Measurements from ENCODE around the gene SPCS3.

SPCS3 gene

DNA sequence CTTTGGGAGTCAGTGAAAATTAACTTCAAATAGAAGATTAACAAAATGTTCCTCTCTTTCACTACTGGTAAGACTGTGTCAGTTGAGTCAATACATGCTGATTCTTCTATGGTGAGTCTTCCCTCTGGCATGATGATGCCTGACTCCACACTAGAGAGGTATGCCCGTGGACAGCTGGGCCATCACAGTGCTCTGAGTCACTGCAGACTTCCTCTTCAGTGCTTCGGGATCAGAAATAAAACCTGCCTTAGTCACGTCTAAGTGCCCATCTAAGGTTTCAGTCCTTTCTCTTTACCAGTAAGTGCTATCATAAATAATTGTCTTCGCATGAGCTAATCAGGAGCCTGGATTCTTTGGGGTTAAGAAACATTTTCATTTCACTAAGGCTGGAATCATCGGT, 49.1 kb upstream of the SPCS3 start (continued):
- TF ChIP-seq ZNF701 (tag by site-specific recombination; IDR thresholded peaks at IDR 0.05) (no peak), ZNF155 (tag by site-specific recombination; IDR thresholded peaks at IDR 0.05) (no peak), KLF10 (tag by site-specific recombination; IDR thresholded peaks at IDR 0.05) (no peak), ZNF248 (tag by site-specific recombination; IDR thresholded peaks at IDR 0.05) (no peak), MZF1 (tag by site-specific recombination; IDR thresholded peaks at IDR 0.05; ENCODE audit: borderline replicate concordance) (peak; percentile 73; the same call in 1 of the 2 replicates), ZBTB48 (tag by site-specific recombination; IDR thresholded peaks at IDR 0.05) (0 out of 2 replicates have a peak, but pooled peaks have one; percentile 13), ZNF621 (tag by site-specific recombination; IDR thresholded peaks at IDR 0.05) (no peak), YY2 (tag by site-specific recombination; IDR thresholded peaks at IDR 0.05) (no peak), ZNF768 (tag by site-specific recombination; IDR thresholded peaks at IDR 0.05) (no peak), ZNF350 (tag by site-specific recombination; IDR thresholded peaks at IDR 0.05) (no peak), OVOL3 (tag by site-specific recombination; IDR thresholded peaks at IDR 0.05) (no peak), ZNF2 (tag by site-specific recombination; IDR thresholded peaks at IDR 0.05) (no peak), ZNF292 (tag by site-specific recombination; IDR thresholded peaks at IDR 0.05; ENCODE audit: borderline replicate concordance, low read depth) (no peak), ZNF707 (tag by site-specific recombination; IDR thresholded peaks at IDR 0.05) (no peak), REPIN1 (tag by site-specific recombination; IDR thresholded peaks at IDR 0.05; ENCODE audit: low read depth) (no peak), ZNF341 (tag by site-specific recombination; IDR thresholded peaks at IDR 0.05; ENCODE audit: low read depth) (no peak), ZNF391 (tag by site-specific recombination; IDR thresholded peaks at IDR 0.05; ENCODE audit: borderline replicate concordance, low read depth) (no peak), EGR2 (tag by site-specific recombination; IDR thresholded peaks at IDR 0.05; ENCODE audit: low read depth) (no peak), ZFP37 (tag by site-specific recombination; IDR thresholded peaks at IDR 0.05) (0 out of 2 replicates have a peak, but pooled peaks have one; percentile 25), ZEB2 (tag by site-specific recombination; IDR thresholded peaks at IDR 0.05) (peak; percentile 61), ZNF19 (tag by site-specific recombination; IDR thresholded peaks at IDR 0.05; ENCODE audit: low read depth) (no peak), KLF1 (tag by site-specific recombination; IDR thresholded peaks at IDR 0.05) (no peak)
- TF ChIP-seq, protein P1, sequence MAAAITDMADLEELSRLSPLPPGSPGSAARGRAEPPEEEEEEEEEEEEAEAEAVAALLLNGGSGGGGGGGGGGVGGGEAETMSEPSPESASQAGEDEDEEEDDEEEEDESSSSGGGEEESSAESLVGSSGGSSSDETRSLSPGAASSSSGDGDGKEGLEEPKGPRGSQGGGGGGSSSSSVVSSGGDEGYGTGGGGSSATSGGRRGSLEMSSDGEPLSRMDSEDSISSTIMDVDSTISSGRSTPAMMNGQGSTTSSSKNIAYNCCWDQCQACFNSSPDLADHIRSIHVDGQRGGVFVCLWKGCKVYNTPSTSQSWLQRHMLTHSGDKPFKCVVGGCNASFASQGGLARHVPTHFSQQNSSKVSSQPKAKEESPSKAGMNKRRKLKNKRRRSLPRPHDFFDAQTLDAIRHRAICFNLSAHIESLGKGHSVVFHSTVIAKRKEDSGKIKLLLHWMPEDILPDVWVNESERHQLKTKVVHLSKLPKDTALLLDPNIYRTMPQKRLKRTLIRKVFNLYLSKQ (tag by site-specific recombination; IDR thresholded peaks at IDR 0.05; ENCODE audit: borderline replicate concordance) = no peak
- TF ChIP-seq, protein P2, sequence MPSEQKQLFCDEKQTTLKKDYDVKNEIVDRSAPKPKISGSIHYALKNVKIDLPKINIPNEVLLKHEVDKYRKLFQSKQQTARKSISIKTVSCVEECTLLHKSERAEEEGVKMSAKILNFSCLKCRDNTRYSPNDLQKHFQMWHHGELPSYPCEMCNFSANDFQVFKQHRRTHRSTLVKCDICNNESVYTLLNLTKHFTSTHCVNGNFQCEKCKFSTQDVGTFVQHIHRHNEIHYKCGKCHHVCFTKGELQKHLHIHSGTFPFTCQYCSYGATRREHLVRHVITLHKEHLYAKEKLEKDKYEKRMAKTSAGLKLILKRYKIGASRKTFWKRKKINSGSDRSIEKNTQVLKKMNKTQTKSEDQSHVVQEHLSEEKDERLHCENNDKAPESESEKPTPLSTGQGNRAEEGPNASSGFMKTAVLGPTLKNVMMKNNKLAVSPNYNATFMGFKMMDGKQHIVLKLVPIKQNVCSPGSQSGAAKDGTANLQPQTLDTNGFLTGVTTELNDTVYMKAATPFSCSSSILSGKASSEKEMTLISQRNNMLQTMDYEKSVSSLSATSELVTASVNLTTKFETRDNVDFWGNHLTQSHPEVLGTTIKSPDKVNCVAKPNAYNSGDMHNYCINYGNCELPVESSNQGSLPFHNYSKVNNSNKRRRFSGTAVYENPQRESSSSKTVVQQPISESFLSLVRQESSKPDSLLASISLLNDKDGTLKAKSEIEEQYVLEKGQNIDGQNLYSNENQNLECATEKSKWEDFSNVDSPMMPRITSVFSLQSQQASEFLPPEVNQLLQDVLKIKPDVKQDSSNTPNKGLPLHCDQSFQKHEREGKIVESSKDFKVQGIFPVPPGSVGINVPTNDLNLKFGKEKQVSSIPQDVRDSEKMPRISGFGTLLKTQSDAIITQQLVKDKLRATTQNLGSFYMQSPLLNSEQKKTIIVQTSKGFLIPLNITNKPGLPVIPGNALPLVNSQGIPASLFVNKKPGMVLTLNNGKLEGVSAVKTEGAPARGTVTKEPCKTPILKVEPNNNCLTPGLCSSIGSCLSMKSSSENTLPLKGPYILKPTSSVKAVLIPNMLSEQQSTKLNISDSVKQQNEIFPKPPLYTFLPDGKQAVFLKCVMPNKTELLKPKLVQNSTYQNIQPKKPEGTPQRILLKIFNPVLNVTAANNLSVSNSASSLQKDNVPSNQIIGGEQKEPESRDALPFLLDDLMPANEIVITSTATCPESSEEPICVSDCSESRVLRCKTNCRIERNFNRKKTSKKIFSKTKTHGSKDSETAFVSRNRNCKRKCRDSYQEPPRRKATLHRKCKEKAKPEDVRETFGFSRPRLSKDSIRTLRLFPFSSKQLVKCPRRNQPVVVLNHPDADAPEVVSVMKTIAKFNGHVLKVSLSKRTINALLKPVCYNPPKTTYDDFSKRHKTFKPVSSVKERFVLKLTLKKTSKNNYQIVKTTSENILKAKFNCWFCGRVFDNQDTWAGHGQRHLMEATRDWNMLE (tag by site-specific recombination; conservative IDR thresholded peaks at IDR 0.05; ENCODE audit: low read depth) = 0 out of 2 replicates have a peak, but pooled peaks have one; percentile 27
- TF ChIP-seq, protein P3, sequence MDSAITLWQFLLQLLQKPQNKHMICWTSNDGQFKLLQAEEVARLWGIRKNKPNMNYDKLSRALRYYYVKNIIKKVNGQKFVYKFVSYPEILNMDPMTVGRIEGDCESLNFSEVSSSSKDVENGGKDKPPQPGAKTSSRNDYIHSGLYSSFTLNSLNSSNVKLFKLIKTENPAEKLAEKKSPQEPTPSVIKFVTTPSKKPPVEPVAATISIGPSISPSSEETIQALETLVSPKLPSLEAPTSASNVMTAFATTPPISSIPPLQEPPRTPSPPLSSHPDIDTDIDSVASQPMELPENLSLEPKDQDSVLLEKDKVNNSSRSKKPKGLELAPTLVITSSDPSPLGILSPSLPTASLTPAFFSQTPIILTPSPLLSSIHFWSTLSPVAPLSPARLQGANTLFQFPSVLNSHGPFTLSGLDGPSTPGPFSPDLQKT (IDR thresholded peaks at IDR 0.05; ENCODE audit: borderline replicate concordance, low read depth, low read length) = no peak
- TF ChIP-seq, protein P4, sequence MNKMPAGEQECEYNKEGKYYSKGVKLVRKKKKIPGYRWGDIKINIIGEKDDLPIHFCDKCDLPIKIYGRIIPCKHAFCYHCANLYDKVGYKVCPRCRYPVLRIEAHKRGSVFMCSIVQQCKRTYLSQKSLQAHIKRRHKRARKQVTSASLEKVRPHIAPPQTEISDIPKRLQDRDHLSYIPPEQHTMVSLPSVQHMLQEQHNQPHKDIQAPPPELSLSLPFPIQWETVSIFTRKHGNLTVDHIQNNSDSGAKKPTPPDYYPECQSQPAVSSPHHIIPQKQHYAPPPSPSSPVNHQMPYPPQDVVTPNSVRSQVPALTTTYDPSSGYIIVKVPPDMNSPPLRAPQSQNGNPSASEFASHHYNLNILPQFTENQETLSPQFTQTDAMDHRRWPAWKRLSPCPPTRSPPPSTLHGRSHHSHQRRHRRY (tag by site-specific recombination; IDR thresholded peaks at IDR 0.05) = no peak
- TF ChIP-seq, protein P5, sequence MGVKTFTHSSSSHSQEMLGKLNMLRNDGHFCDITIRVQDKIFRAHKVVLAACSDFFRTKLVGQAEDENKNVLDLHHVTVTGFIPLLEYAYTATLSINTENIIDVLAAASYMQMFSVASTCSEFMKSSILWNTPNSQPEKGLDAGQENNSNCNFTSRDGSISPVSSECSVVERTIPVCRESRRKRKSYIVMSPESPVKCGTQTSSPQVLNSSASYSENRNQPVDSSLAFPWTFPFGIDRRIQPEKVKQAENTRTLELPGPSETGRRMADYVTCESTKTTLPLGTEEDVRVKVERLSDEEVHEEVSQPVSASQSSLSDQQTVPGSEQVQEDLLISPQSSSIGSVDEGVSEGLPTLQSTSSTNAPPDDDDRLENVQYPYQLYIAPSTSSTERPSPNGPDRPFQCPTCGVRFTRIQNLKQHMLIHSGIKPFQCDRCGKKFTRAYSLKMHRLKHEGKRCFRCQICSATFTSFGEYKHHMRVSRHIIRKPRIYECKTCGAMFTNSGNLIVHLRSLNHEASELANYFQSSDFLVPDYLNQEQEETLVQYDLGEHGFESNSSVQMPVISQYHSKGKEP (tag by site-specific recombination; IDR thresholded peaks at IDR 0.05) = no peak
- TF ChIP-seq, protein P6, sequence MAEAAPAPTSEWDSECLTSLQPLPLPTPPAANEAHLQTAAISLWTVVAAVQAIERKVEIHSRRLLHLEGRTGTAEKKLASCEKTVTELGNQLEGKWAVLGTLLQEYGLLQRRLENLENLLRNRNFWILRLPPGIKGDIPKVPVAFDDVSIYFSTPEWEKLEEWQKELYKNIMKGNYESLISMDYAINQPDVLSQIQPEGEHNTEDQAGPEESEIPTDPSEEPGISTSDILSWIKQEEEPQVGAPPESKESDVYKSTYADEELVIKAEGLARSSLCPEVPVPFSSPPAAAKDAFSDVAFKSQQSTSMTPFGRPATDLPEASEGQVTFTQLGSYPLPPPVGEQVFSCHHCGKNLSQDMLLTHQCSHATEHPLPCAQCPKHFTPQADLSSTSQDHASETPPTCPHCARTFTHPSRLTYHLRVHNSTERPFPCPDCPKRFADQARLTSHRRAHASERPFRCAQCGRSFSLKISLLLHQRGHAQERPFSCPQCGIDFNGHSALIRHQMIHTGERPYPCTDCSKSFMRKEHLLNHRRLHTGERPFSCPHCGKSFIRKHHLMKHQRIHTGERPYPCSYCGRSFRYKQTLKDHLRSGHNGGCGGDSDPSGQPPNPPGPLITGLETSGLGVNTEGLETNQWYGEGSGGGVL (tag by site-specific recombination; IDR thresholded peaks at IDR 0.05) = no peak
